Tibial artery (tissue), 4 donors: Measurements from ENCODE around the gene WNT3A.

ENCODE experiments used
- DNase-seq, 2 donors: peaks; one replicate each; pipeline ENCODE4 v3.0.0-alpha.2; 2019
- H3K27ac ChIP-seq, 2 donors: fragments of 200-600 bp; sonication (generic) in 1 of 2; 1 replicate in 1 of 2; 2 replicates in 1 of 2; pipeline ENCODE4 v1.5.1; 2018 to 2019; ENCODE audit warnings: mild to moderate bottlenecking in 1 of 2
- H3K27me3 ChIP-seq, 2 donors: fragments of 200-600 bp; sonication (generic) in 1 of 2; one replicate each; pipeline versions ENCODE4 v1.5.1 to v1.6.0; 2016 to 2019
- H3K36me3 ChIP-seq, 3 donors: fragments of 200-600 bp; sonication (generic) in 2 of 3; one replicate each; pipeline ENCODE4 v1.5.1; 2016 to 2019; ENCODE audit warnings: mild to moderate bottlenecking in 2 of 3
- H3K4me1 ChIP-seq, 4 donors: fragments of 200-600 bp; sonication (generic) in 2 of 4; 1 replicate in 3 of 4; 2 replicates in 1 of 4; pipeline ENCODE4 v1.5.1; 2016 to 2019
- H3K4me3 ChIP-seq, 2 donors: fragments of 200-600 bp; sonication (generic) in 1 of 2; 1 replicate in 1 of 2; 2 replicates in 1 of 2; pipeline ENCODE4 v1.5.1; 2018 to 2019; ENCODE audit warnings: mild to moderate bottlenecking in 2 of 2
- H3K9me3 ChIP-seq, 3 donors: fragments of 200-600 bp; sonication (generic) in 1 of 3; one replicate each; pipeline ENCODE4 v1.5.1; 2016 to 2019
- CTCF ChIP-seq, 2 experiments: fragments of 200-600 bp in 1 of 2; fragments of 450-650 bp in 1 of 2; IDR thresholded peaks; one replicate each; pipeline ENCODE4 v1.5.1; 2017 to 2019; ENCODE audit warnings: antibody characterized with exemption in 2 of 2, mild to moderate bottlenecking in 1 of 2, moderate library complexity in 1 of 2
- intact Hi-C: fragments of 100-400 bp; cut with DNase I; formaldehyde crosslinking; loops from one replicate; pipeline ENCODE4 v1.15.0; 2023; ENCODE audit warnings: low total_unique reads

WNT3A gene

GRCh38 chr1:228096416-228097332, 89.9 kb downstream of the WNT3A start:
- H3K4me1 ChIP-seq, result peaks cover 0 to 36% (median 20%) of the 10 kb centered on the region in 4 donors
- no peak overlapping the region for H3K4me3 ChIP-seq
- no peak overlapping the region for H3K27ac ChIP-seq
- H3K9me3 ChIP-seq, result peaks cover 0 to 11% (median 6%) of the 10 kb centered on the region in 3 donors
- H3K27me3 ChIP-seq, result no peaks in the 10 kb centered on the region
- H3K36me3 ChIP-seq, result peaks cover 31 to 58% (median 52%) of the 10 kb centered on the region in 3 donors
- peak; percentile 12 to 57 for DNase-seq
- TF ChIP-seq CTCF (IDR thresholded peaks at IDR 0.05), result no peak
- intact Hi-C loops, result no loop called here

- Histone ChIP-seq H3K27ac (no peak overlapping the region), H3K4me3 (no peak overlapping the region), H3K36me3 (peaks cover 31 to 58% (median 52%) of the 10 kb centered on the region in 3 donors), H3K27me3 (no peaks in the 10 kb centered on the region), H3K4me1 (peaks cover 0 to 36% (median 23%) of the 10 kb centered on the region in 4 donors), H3K9me3 (peaks cover 0 to 11% (median 6%) of the 10 kb centered on the region in 3 donors)
- TF ChIP-seq CTCF (IDR thresholded peaks at IDR 0.05), result no peak
- DNase-seq, result peak in 1 of 2 donors; percentile 63
- intact Hi-C loops, result no loop called here
Observed at GRCh38 chr1:228097333-228098081, 90.7 kb downstream of the WNT3A start.

GRCh38 chr1:228098323-228098931, 91.6 kb downstream of the WNT3A start:
- Histone ChIP-seq H3K9me3 (peaks cover 0 to 11% (median 6%) of the 10 kb centered on the region in 3 donors), H3K27me3 (no peaks in the 10 kb centered on the region), H3K4me1 (peaks cover 0 to 31% (median 19%) of the 10 kb centered on the region in 4 donors), H3K4me3 (no peak overlapping the region), H3K27ac (no peak overlapping the region), H3K36me3 (peaks cover 31 to 58% (median 52%) of the 10 kb centered on the region in 3 donors)
- intact Hi-C loops, result no loop called here
- TF ChIP-seq CTCF (IDR thresholded peaks at IDR 0.05), result no peak
- DNase-seq, result peak in 1 of 2 donors; percentile 60

- no peak for TF ChIP-seq CTCF (IDR thresholded peaks at IDR 0.05)
- peak in 1 of 2 donors; percentile 61 for DNase-seq
- H3K4me1 ChIP-seq, result peaks cover 0 to 36% (median 27%) of the 10 kb centered on the region in 4 donors
- H3K4me3 ChIP-seq, result no peak overlapping the region
- H3K9me3 ChIP-seq, result peaks cover 0 to 7% (median 5%) of the 10 kb centered on the region in 3 donors
- peaks cover 31 to 57% (median 47%) of the 10 kb centered on the region in 3 donors for H3K36me3 ChIP-seq
- intact Hi-C loops, result no loop called here
- no peak overlapping the region for H3K27ac ChIP-seq
- H3K27me3 ChIP-seq, result no peaks in the 10 kb centered on the region
Observed at GRCh38 chr1:228099331-228099732, 92.5 kb downstream of the WNT3A start.
